WTC11 (cell line): ENCODE measurements around the gene TCF7L1.

Experiments
- GTF2I ChIP-seq: fragments of 250-450 bp; sonication (Bioruptor Pico); conservative IDR thresholded peaks from 2 replicates; pipeline ENCODE4 v1.4.0; 2021; ENCODE audit warnings: mild to moderate bottlenecking
- TF ChIP-seq, protein P1 (sequence below): fragments of 200-600 bp; IDR thresholded peaks from 2 replicates; pipeline ENCODE4 v1.8.0; 2022; ENCODE audit warnings: antibody characterized with exemption

DNA sequence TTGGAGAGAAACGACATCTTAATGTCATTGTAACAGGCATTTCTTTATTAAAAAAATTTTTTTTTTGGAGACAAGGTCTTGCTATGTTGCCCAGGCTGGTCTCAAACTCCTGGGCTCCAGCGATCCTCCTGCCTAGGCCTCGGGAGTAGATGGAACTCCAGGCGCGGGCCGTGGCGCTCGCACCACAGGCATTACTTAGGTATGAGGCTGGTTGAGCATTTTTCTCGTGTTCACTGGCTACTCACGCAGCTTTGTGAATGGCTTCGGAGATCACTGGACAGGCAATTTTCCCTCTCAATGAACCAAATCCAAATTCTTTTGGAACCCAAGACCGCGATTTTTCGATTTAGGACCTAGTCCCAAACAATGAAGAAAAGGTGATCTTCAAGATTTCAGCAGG, 795 bp upstream of the TCF7L1 start:
- TF ChIP-seq GTF2I: no peak
- TF ChIP-seq, protein P1, sequence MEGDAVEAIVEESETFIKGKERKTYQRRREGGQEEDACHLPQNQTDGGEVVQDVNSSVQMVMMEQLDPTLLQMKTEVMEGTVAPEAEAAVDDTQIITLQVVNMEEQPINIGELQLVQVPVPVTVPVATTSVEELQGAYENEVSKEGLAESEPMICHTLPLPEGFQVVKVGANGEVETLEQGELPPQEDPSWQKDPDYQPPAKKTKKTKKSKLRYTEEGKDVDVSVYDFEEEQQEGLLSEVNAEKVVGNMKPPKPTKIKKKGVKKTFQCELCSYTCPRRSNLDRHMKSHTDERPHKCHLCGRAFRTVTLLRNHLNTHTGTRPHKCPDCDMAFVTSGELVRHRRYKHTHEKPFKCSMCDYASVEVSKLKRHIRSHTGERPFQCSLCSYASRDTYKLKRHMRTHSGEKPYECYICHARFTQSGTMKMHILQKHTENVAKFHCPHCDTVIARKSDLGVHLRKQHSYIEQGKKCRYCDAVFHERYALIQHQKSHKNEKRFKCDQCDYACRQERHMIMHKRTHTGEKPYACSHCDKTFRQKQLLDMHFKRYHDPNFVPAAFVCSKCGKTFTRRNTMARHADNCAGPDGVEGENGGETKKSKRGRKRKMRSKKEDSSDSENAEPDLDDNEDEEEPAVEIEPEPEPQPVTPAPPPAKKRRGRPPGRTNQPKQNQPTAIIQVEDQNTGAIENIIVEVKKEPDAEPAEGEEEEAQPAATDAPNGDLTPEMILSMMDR: no peak
